Natural killer cell treated with Interleukin-12 subunit alpha and Interleukin-12 subunit beta and Interleukin-15 and Interleukin-18, amount 100 ng/mL, for 72 hours (primary cell): Measurements from ENCODE around the gene ST3GAL3. TPM values are rescaled to one million over a fixed set of nuclear protein-coding genes. Genes with fewer than 3 reads are reported as not detected.

Experiments
- ATAC-seq, 2 donors: fragments of 150-1000 bp; cut with Tn5 transposase in 1 of 2; sonication (Bioruptor Pico), chemical (Tn5 transposase) in 1 of 2; 2 replicates each; pipeline ENCODE4 v1.10.0; 2021
- DNase-seq: peaks from one replicate; pipeline ENCODE4 v3.0.0; 2022; ENCODE audit warnings: low spot score
- H3K27ac Mint-ChIP-seq, 2 donors: 1 replicate in 1 of 2; 2 replicates in 1 of 2; pipeline ENCODE4 v1.8.0; 2022; ENCODE audit warnings: mixed read lengths in 2 of 2, mild to moderate bottlenecking in 1 of 2, moderate library complexity in 1 of 2
- H3K27me3 Mint-ChIP-seq, 2 donors: 1 replicate in 1 of 2; 2 replicates in 1 of 2; pipeline ENCODE4 v1.8.0; 2022; ENCODE audit warnings: mixed read lengths in 2 of 2
- H3K36me3 Mint-ChIP-seq: one replicate; pipeline ENCODE4 v1.8.0; 2022; ENCODE audit warnings: mixed read lengths
- H3K4me1 Mint-ChIP-seq, 2 donors: 1 replicate in 1 of 2; 2 replicates in 1 of 2; pipeline ENCODE4 v1.8.0; 2022; ENCODE audit warnings: low read depth in 2 of 2, mixed read lengths in 2 of 2, mild to moderate bottlenecking in 1 of 2
- H3K4me3 Mint-ChIP-seq: one replicate; pipeline ENCODE4 v1.8.0; 2022; ENCODE audit warnings: mixed read lengths
- H3K9me3 Mint-ChIP-seq: 2 replicates; pipeline ENCODE4 v1.8.0; 2022; ENCODE audit warnings: mixed read lengths
- total RNA-seq, 2 donors: library from RNA; stranded (reverse); gene quantifications; one replicate each; pipeline ENCODE4 v1.2.3, GENCODE V29; 2022

ST3GAL3 gene
- total RNA-seq, 2 donors from 2014 or later, result 20.7 to 49.4 TPM

DNA sequence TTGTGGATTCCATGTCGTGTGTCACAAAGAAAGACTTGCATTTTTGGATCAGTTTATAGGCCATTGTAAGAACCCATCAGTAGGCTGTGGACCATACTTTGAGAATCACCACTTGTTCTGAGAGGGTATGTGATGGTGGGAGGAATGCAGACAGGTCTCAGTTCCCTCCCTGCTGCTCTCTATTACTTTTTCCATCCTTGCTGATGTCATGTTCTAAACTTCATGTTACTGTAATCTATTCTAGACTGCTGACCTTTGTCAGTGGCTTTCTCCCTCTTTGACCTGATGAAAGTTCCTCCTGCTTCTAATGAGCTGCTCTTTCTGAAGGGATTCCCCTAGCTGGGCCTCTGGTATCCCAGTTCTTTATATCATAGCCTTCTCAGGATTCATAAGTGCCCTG, 46.1 kb downstream of the ST3GAL3 start:
- Mint-ChIP-seq H3K27ac (no peak overlapping the region), H3K36me3 (no peaks in the 10 kb centered on the region), H3K4me3 (no peak overlapping the region), H3K9me3 (no peaks in the 10 kb centered on the region), H3K4me1 (no peaks in the 10 kb centered on the region), H3K27me3 (no peaks in the 10 kb centered on the region)
- ATAC-seq (no peak), DNase-seq (no peak)

- Mint-ChIP-seq H3K4me3 (no peak overlapping the region), H3K36me3 (no peaks in the 10 kb centered on the region), H3K4me1 (no peaks in the 10 kb centered on the region), H3K27ac (no peak overlapping the region), H3K9me3 (no peaks in the 10 kb centered on the region), H3K27me3 (no peaks in the 10 kb centered on the region)
- ATAC-seq (no peak), DNase-seq (no peak)
Measured at GRCh38 chr1:43754892-43755291, 47.6 kb downstream of the ST3GAL3 start.

GRCh38 chr1:43757343-43758053, 50.2 kb downstream of the ST3GAL3 start:
- Mint-ChIP-seq H3K36me3 (no peaks in the 10 kb centered on the region), H3K4me1 (no peaks in the 10 kb centered on the region), H3K9me3 (no peaks in the 10 kb centered on the region), H3K27me3 (no peaks in the 10 kb centered on the region), H3K4me3 (no peak overlapping the region), H3K27ac (no peak overlapping the region)
- DNase-seq (no peak), ATAC-seq (no peak)

DNA sequence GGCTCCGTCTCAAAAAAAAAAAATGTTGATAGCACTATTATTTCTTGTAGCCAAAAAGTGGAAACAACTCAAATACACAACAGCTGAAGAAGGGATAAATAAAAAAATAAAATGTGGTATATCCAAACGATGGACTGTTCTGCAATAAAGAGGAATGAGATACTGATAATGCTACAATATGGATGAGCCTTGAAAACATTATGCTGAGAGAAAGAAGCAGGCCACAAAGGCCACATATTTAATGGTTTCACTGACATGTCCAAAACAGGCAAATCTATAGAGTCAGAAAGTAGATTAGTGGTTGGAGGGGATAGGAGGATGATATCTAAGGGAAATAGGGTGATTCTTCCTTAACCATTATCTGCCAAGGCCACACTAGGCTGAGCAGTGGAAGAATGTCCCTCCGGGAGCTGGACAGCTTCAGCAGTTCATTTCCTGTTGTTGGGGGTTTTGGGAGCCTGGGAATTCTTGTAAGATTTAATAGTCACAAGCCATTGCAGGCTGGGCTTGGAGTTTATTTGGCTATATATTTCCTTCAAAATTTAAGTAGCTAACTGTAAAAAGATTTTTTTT, 53.5 kb downstream of the ST3GAL3 start:
- Mint-ChIP-seq H3K27ac (no peak overlapping the region), H3K9me3 (no peaks in the 10 kb centered on the region)
- no peak for DNase-seq

GRCh38 chr1:43763497-43763973, 56.2 kb downstream of the ST3GAL3 start:
- peaks cover 0 to 5% of the 10 kb centered on the region in 2 donors for H3K4me1 Mint-ChIP-seq
- DNase-seq (no peak), ATAC-seq (peak; percentile 65 to 71)
- no peak overlapping the region for H3K27ac Mint-ChIP-seq
- H3K36me3 Mint-ChIP-seq, result no peaks in the 10 kb centered on the region
- no peak overlapping the region for H3K4me3 Mint-ChIP-seq
- H3K9me3 Mint-ChIP-seq, result no peaks in the 10 kb centered on the region
- no peaks in the 10 kb centered on the region for H3K27me3 Mint-ChIP-seq

More for the DNA sequence above, 53.5 kb downstream of the ST3GAL3 start:
- Mint-ChIP-seq H3K4me3 (no peak overlapping the region), H3K36me3 (no peaks in the 10 kb centered on the region), H3K27me3 (no peaks in the 10 kb centered on the region), H3K4me1 (peaks cover 0 to 5% of the 10 kb centered on the region in 2 donors)
- no peak for ATAC-seq

- no peaks in the 10 kb centered on the region for H3K9me3 Mint-ChIP-seq
- no peak overlapping the region for H3K27ac Mint-ChIP-seq
- DNase-seq (no peak), ATAC-seq (no peak)
- no peaks in the 10 kb centered on the region for H3K36me3 Mint-ChIP-seq
- H3K4me1 Mint-ChIP-seq, result peaks cover 0 to 5% of the 10 kb centered on the region in 2 donors
- no peak overlapping the region for H3K4me3 Mint-ChIP-seq
- no peaks in the 10 kb centered on the region for H3K27me3 Mint-ChIP-seq
Measured at GRCh38 chr1:43764581-43764980, 57.2 kb downstream of the ST3GAL3 start.

DNA sequence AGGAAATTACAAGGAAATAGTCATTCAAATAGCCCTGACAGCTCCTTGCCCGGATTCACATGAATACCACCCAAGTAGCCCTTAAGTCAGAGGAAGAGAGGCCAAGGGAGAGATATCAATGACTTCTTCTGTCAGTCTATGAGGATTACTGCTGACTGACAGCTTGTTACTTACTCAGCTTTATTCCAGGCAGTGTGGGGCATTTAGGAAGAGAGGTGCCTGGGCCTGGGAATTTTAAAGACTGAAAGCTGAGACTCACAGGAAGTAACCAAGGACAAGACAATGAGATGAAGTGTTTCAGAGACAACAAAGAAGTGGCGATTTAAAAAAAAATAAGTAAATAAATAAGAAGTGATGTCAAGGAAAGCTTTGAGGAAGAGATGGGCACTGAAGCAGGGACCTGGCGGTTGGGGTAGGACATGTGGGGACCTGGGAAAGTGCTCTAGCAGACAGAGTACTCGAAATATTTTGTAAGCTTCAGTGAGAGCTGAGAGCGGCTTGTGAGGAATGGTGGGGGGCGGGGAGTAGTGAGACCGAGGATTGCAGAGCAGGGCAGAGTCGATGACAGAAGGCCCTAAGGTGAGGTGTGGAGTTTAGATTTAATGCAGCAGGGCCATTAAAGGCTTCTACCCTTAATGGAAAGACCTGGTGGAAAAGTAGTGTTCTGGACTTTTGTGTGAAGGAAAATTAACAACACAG, 58.9 kb downstream of the ST3GAL3 start:
- ATAC-seq (no peak), DNase-seq (no peak)
- Mint-ChIP-seq H3K36me3 (no peaks in the 10 kb centered on the region), H3K4me3 (no peak overlapping the region), H3K4me1 (peaks cover 0 to 5% of the 10 kb centered on the region in 2 donors), H3K27ac (no peak overlapping the region), H3K9me3 (no peaks in the 10 kb centered on the region), H3K27me3 (no peaks in the 10 kb centered on the region)

GRCh38 chr1:43766818-43767525, 59.6 kb downstream of the ST3GAL3 start:
- Mint-ChIP-seq H3K9me3 (no peaks in the 10 kb centered on the region), H3K27me3 (no peaks in the 10 kb centered on the region), H3K27ac (no peak overlapping the region), H3K36me3 (no peaks in the 10 kb centered on the region), H3K4me1 (peaks cover 0 to 5% of the 10 kb centered on the region in 2 donors), H3K4me3 (no peak overlapping the region)
- DNase-seq (no peak), ATAC-seq (no peak)

DNA sequence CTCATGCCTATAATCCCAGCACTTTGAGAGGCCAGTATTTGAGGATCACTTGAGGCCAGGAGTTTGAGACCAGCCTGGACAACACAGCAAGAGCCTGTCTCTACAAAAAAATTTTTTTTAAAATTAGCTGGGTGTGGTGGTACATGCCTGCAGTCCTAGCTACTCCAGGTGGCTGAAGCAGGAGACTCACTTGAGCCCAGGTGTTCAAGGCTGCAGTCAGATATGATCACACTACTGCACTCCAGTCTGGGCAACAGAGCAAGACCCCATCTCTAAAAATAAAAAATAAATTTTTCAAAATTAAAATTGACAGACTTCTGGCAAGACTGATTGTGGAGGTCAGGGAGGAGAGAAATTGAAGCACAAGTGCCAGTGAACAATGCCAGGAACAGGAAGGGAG, 60.8 kb downstream of the ST3GAL3 start:
- Mint-ChIP-seq H3K27me3 (no peaks in the 10 kb centered on the region), H3K4me3 (no peak overlapping the region), H3K36me3 (no peaks in the 10 kb centered on the region), H3K4me1 (peaks cover 0 to 3% of the 10 kb centered on the region in 2 donors), H3K9me3 (no peaks in the 10 kb centered on the region), H3K27ac (no peak overlapping the region)
- ATAC-seq (no peak), DNase-seq (no peak)

DNA sequence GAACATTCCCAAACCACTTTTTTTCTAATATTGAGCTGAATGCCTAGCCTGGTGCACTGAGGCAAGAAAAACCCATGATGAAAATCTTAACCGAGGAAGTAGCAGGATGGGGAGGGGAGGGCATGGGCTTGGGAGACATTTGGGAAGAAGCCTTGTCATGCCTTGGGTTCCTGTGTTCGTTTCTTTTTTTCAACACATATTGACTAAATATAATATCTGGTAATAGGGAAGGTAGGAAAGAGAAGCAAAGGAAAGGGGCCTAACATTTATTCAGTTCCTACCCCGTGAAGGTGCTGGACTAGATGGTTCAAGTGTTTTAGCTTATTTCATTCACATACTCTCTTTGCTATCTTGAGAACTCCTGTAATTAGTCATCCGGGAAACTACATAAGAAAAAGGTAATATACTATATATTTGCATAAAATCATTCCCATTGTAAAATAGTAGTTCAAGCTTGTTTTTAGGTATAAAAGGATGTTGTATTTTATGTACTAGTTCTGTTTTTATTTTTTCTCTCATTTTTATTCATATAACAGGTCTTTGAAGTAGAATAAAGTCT, 62.1 kb downstream of the ST3GAL3 start:
- no peaks in the 10 kb centered on the region for H3K27me3 Mint-ChIP-seq
- H3K27ac Mint-ChIP-seq, result no peak overlapping the region
- no peaks in the 10 kb centered on the region for H3K4me1 Mint-ChIP-seq
- no peaks in the 10 kb centered on the region for H3K9me3 Mint-ChIP-seq
- ATAC-seq (no peak), DNase-seq (no peak)
- no peak overlapping the region for H3K4me3 Mint-ChIP-seq
- no peaks in the 10 kb centered on the region for H3K36me3 Mint-ChIP-seq

GRCh38 chr1:43770111-43770510, 62.8 kb downstream of the ST3GAL3 start:
- ATAC-seq, result no peak
- no peak for DNase-seq
- no peaks in the 10 kb centered on the region for H3K4me1 Mint-ChIP-seq
- H3K36me3 Mint-ChIP-seq, result no peaks in the 10 kb centered on the region
- H3K27ac Mint-ChIP-seq, result no peak overlapping the region
- H3K9me3 Mint-ChIP-seq, result no peaks in the 10 kb centered on the region
- H3K4me3 Mint-ChIP-seq, result no peak overlapping the region
- H3K27me3 Mint-ChIP-seq, result no peaks in the 10 kb centered on the region

DNA sequence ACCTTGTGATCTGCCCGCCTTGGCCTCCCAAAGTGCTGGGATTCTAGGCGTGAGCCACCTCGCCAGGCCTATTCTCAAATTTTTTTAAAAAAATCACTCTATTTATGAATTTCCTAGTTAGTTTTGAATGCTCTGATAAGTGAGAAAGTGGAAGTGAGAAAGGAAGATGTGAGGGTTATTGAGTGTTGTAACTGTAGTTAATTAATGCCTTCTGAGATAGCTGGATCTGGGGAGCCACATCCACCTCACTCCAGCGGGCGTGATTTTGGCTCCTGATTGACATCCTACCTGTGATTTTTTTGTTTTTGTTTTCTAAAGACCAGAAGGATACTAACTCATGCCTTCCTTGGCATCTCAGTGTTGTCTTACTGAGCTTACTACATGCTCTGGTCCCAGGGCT, 65.6 kb downstream of the ST3GAL3 start:
- Mint-ChIP-seq H3K4me3 (no peak overlapping the region), H3K4me1 (no peaks in the 10 kb centered on the region), H3K36me3 (peaks cover 11% of the 10 kb centered on the region), H3K9me3 (no peaks in the 10 kb centered on the region), H3K27me3 (no peaks in the 10 kb centered on the region), H3K27ac (no peak overlapping the region)
- ATAC-seq (no peak), DNase-seq (no peak)

DNA sequence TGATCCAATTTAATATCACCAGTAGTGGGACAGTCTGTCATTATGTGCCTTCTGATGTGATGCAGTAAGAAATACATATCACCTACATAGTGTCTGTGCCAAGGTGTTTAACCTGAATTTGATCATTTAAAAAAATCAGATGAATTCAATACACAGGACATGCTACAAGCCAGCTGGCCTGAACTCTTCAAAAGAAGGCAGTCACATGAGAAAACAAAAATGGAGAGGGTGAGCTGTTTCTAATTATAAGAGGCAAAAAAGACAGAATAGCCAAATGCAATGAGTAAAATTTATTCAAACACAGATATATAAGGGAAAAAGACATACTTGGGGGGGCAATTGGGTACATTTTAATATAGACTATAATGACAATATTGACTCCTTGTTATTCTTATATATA, 66.5 kb downstream of the ST3GAL3 start:
- ATAC-seq (no peak), DNase-seq (no peak)
- peaks cover 11% of the 10 kb centered on the region for H3K36me3 Mint-ChIP-seq
- H3K27ac Mint-ChIP-seq, result no peak overlapping the region
- no peaks in the 10 kb centered on the region for H3K9me3 Mint-ChIP-seq
- H3K4me3 Mint-ChIP-seq, result no peak overlapping the region
- H3K4me1 Mint-ChIP-seq, result no peaks in the 10 kb centered on the region
- no peaks in the 10 kb centered on the region for H3K27me3 Mint-ChIP-seq
